Spinal cord (tissue), 10 donors: ENCODE data around the gene PRCD. TPM values are rescaled to one million over a fixed set of nuclear protein-coding genes. Genes with fewer than 3 reads are reported as not detected.
A peak's percentile ranks its signal among the peaks of the same experiment; 100 is the strongest.

ENCODE experiments used
- DNase-seq, 6 donors: peaks; one replicate each; pipeline versions ENCODE4 v3.0.0 to v3.0.0-alpha.2; 2013 to 2015; ENCODE audit warnings: low spot score in 6 of 6, low read depth in 4 of 6
- H3K27ac ChIP-seq: one replicate; pipeline ENCODE4 v1.5.1; 2013; ENCODE audit warnings: low read depth, low read length, control low read depth
- H3K27me3 ChIP-seq: one replicate; pipeline ENCODE4 v1.6.1; 2013; ENCODE audit warnings: low read length; ENCODE audit not compliant: control insufficient read depth, insufficient read depth
- H3K36me3 ChIP-seq: one replicate; pipeline ENCODE4 v1.6.1; 2013; ENCODE audit warnings: low read length; ENCODE audit not compliant: control insufficient read depth, insufficient read depth
- H3K4me1 ChIP-seq: one replicate; pipeline ENCODE4 v1.6.1; 2013; ENCODE audit warnings: low read length; ENCODE audit not compliant: control insufficient read depth, insufficient read depth
- H3K4me3 ChIP-seq: one replicate; pipeline ENCODE4 v1.5.1; 2013; ENCODE audit warnings: low read depth, low read length, control low read depth
- H3K9me3 ChIP-seq: one replicate; pipeline ENCODE4 v1.6.1; 2013; ENCODE audit warnings: low read length; ENCODE audit not compliant: control insufficient read depth, insufficient read depth
- WGBS: methylation state at CpG from one replicate; pipeline ENCODE4 v1.1.5; 2013; ENCODE audit warnings: missing lambda C conversion rate; ENCODE audit not compliant: insufficient coverage; 5-methylcytosine and 5-hydroxymethylcytosine counted together
- polyA plus RNA-seq, 2 donors: library from polyadenylated mRNA; unstranded; fragments of 120-200 nt; gene quantifications; one replicate each; pipeline ENCODE4 v1.2.1, GENCODE V29; 2013; ENCODE audit not compliant: insufficient read length in 2 of 2
- total RNA-seq, 2 donors: library from RNA; depleted of rRNA in 1 of 2; stranded (reverse); fragments of 120-200 nt in 1 of 2; fragments of >200 nt in 1 of 2; gene quantifications; one replicate each; pipeline versions ENCODE4 v1.2.3 to v1.2.4, GENCODE V29; 2013 to 2014
- donor health status: healthy.

Gene PRCD
- total and polyA plus RNA-seq, 4 donors: 4.0 to 11.8 (median 9.4) TPM

- 98% methylated on average over 4 of the region's 7 CpGs for WGBS
- Histone ChIP-seq H3K9me3 (no peaks in the 10 kb centered on the region), H3K27ac (no peak overlapping the region), H3K36me3 (no peaks in the 10 kb centered on the region), H3K4me3 (no peak overlapping the region), H3K27me3 (no peaks in the 10 kb centered on the region), H3K4me1 (peaks cover 24% of the 10 kb centered on the region)
- no peak for DNase-seq
Observed at GRCh38 chr17:76577876-76578275, 38.0 kb downstream of the PRCD start.

GRCh38 chr17:76578376-76578775 is 38.5 kb downstream of the PRCD start:
- Histone ChIP-seq H3K9me3 (no peaks in the 10 kb centered on the region), H3K27ac (no peak overlapping the region), H3K4me3 (no peak overlapping the region), H3K36me3 (no peaks in the 10 kb centered on the region), H3K27me3 (peaks cover 1% of the 10 kb centered on the region), H3K4me1 (peaks cover 21% of the 10 kb centered on the region)
- no peak for DNase-seq
- WGBS: 76% methylated on average over 4 of the region's 5 CpGs

- WGBS: 90% methylated on average over 2 of the region's 2 CpGs
Observed at GRCh38 chr17:76579281-76579680, 39.4 kb downstream of the PRCD start.

GRCh38 chr17:76581515-76581914 is 41.7 kb downstream of the PRCD start:
- H3K36me3 ChIP-seq: no peaks in the 10 kb centered on the region
- WGBS: 60% methylated on average over 1 of the region's 5 CpGs
- DNase-seq: no peak
- H3K9me3 ChIP-seq: no peaks in the 10 kb centered on the region
- no peak overlapping the region for H3K4me3 ChIP-seq
- no peak overlapping the region for H3K27ac ChIP-seq
- peaks cover 22% of the 10 kb centered on the region for H3K4me1 ChIP-seq
- H3K27me3 ChIP-seq: peaks cover 26% of the 10 kb centered on the region

More at GRCh38 chr17:76579281-76579680, 39.4 kb downstream of the PRCD start:
- Histone ChIP-seq H3K4me1 (peaks cover 19% of the 10 kb centered on the region), H3K36me3 (no peaks in the 10 kb centered on the region), H3K9me3 (no peaks in the 10 kb centered on the region), H3K27me3 (peaks cover 6% of the 10 kb centered on the region), H3K4me3 (no peak overlapping the region), H3K27ac (peak overlapping the region; percentile 15)
- no peak for DNase-seq

GRCh38 chr17:76582660-76583059 is 42.8 kb downstream of the PRCD start:
- Histone ChIP-seq H3K9me3 (no peaks in the 10 kb centered on the region), H3K27me3 (peaks cover 34% of the 10 kb centered on the region), H3K36me3 (no peaks in the 10 kb centered on the region), H3K27ac (no peak overlapping the region), H3K4me1 (peaks cover 28% of the 10 kb centered on the region), H3K4me3 (no peak overlapping the region)
- no peak for DNase-seq
- no CpG with 5 or more reads among the region's 3 CpGs for WGBS

GRCh38 chr17:76584427-76585032 is 44.7 kb downstream of the PRCD start:
- peak in 1 of 6 donors; percentile 9 for DNase-seq
- no peaks in the 10 kb centered on the region for H3K9me3 ChIP-seq
- WGBS: 12% methylated on average over 16 of the region's 17 CpGs
- H3K27ac ChIP-seq: peak overlapping the region; percentile 68
- no peaks in the 10 kb centered on the region for H3K36me3 ChIP-seq
- peaks cover 28% of the 10 kb centered on the region for H3K4me1 ChIP-seq
- H3K4me3 ChIP-seq: peak overlapping the region; percentile 60
- H3K27me3 ChIP-seq: peaks cover 34% of the 10 kb centered on the region

GRCh38 chr17:76585033-76585648 is 45.3 kb downstream of the PRCD start:
- H3K36me3 ChIP-seq: no peaks in the 10 kb centered on the region
- peak in 2 of 6 donors; percentile 28 to 36 for DNase-seq
- peak overlapping the region; percentile 68 for H3K27ac ChIP-seq
- peaks cover 28% of the 10 kb centered on the region for H3K4me1 ChIP-seq
- H3K9me3 ChIP-seq: no peaks in the 10 kb centered on the region
- WGBS: under 1% methylated on average over 62 of the region's 62 CpGs
- peaks cover 34% of the 10 kb centered on the region for H3K27me3 ChIP-seq
- H3K4me3 ChIP-seq: peak overlapping the region; percentile 60

- Histone ChIP-seq H3K4me1 (peaks cover 28% of the 10 kb centered on the region), H3K27me3 (peaks cover 34% of the 10 kb centered on the region), H3K27ac (peak within 1 kb of the TSS; percentile 68), H3K9me3 (no peaks in the 10 kb centered on the region), H3K4me3 (peak within 1 kb of the TSS; percentile 60), H3K36me3 (no peaks in the 10 kb centered on the region)
- DNase-seq: peak in 2 of 6 donors; percentile 20 to 57
- under 1% methylated on average over 83 of the region's 84 CpGs for WGBS
Observed at GRCh38 chr17:76585649-76586593, 46.1 kb downstream of the PRCD start, which contains the start of gene ST6GALNAC2. ST6GALNAC2 (minus strand) TSS chr17:76585860; CDS start chr17:76585808, 52 bp downstream.

GRCh38 chr17:76586741-76587487 is 47.1 kb downstream of the PRCD start:
- DNase-seq: peak in 1 of 6 donors; percentile 34
- Histone ChIP-seq H3K27me3 (peaks cover 34% of the 10 kb centered on the region), H3K4me3 (no peak overlapping the region)

More at GRCh38 chr17:76586741-76587487, 47.1 kb downstream of the PRCD start:
- H3K9me3 ChIP-seq: no peaks in the 10 kb centered on the region
- peaks cover 24% of the 10 kb centered on the region for H3K4me1 ChIP-seq
- H3K36me3 ChIP-seq: no peaks in the 10 kb centered on the region
- peak overlapping the region; percentile 10 for H3K27ac ChIP-seq
- WGBS: 35% methylated on average over 17 of the region's 17 CpGs
